ENCODE measurements around the gene CACNB3.

CACNB3 gene

DNA sequence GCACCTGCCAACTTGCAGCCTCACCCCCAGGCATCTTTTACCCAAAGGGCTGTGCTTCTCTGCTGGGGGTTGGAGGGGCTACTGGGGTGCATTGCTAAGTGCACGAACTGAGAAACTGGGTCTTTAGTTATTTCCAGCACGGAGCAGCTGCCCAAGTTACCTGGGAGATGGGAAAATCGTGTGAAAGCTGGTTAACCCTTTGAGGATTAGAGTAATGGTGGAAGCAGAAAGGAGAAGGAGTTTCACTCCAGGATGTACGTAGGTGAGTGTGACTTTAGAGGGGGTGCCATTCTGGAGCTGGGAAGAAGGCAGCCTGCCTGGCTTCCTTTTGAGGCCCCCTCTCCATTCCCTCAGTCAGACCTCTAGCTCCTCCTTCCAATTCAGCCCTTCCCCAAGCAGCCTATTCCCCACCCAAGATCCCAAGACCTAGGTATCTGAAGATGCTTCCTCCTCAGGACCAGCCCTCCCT, 28.4 kb upstream of the CACNB3 start:
- DNase-seq (ENCODE audit: low read depth): no peak
- H3K4me3 ChIP-seq (ENCODE audit: low read length): peak overlapping the region; percentile 78
- TF ChIP-seq, protein P1, sequence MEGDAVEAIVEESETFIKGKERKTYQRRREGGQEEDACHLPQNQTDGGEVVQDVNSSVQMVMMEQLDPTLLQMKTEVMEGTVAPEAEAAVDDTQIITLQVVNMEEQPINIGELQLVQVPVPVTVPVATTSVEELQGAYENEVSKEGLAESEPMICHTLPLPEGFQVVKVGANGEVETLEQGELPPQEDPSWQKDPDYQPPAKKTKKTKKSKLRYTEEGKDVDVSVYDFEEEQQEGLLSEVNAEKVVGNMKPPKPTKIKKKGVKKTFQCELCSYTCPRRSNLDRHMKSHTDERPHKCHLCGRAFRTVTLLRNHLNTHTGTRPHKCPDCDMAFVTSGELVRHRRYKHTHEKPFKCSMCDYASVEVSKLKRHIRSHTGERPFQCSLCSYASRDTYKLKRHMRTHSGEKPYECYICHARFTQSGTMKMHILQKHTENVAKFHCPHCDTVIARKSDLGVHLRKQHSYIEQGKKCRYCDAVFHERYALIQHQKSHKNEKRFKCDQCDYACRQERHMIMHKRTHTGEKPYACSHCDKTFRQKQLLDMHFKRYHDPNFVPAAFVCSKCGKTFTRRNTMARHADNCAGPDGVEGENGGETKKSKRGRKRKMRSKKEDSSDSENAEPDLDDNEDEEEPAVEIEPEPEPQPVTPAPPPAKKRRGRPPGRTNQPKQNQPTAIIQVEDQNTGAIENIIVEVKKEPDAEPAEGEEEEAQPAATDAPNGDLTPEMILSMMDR (conservative IDR thresholded peaks at IDR 0.05; ENCODE audit: low read length): no peak

DNA sequence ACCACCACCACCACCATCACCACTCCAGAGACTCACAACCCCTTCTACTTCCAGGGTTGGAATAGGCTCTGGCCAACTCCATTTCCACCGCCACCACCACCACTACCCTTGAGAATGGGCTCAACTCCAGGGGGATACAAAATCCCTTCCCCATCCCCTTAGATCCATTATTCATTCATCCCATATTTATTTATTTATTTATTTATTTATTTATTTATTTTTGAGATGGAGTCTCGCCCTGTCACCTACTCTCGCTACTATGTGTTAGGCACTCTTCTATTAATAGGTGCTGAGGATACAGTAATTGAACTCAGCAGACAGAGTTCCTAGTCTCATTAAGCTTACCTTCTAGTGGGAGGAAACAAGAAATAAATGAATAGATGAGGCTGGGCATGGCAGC, 24.6 kb upstream of the CACNB3 start:
- DNase-seq (ENCODE audit: low read depth): no peak
- TF ChIP-seq, protein P1 (conservative IDR thresholded peaks at IDR 0.05; ENCODE audit: low read length): no peak
- H3K4me3 ChIP-seq (ENCODE audit: low read length): no peak overlapping the region

DNA sequence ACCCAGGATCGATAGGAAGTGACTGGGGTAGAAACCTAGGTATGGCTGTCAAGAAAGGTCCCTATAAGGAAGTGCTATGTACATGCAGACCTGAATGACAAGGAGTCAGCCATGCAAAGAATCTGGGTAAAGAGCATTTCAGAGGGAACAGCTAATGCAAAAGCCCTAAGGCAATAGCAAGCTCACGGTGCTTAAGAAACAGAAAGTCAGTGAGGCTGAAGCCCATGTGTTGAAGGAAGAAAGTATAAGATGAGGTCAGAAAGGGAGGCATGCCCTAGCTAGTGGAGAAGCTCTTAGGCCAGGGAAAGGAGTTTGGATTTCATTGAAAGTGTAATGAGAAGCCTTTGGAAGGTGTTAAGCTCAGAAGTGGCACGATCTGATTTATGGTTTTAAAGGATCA, 23.4 kb upstream of the CACNB3 start:
- H3K4me3 ChIP-seq (ENCODE audit: low read length): no peak overlapping the region
- TF ChIP-seq, protein P1 (conservative IDR thresholded peaks at IDR 0.05; ENCODE audit: low read length): no peak
- no peak for DNase-seq (ENCODE audit: low read depth)

DNA sequence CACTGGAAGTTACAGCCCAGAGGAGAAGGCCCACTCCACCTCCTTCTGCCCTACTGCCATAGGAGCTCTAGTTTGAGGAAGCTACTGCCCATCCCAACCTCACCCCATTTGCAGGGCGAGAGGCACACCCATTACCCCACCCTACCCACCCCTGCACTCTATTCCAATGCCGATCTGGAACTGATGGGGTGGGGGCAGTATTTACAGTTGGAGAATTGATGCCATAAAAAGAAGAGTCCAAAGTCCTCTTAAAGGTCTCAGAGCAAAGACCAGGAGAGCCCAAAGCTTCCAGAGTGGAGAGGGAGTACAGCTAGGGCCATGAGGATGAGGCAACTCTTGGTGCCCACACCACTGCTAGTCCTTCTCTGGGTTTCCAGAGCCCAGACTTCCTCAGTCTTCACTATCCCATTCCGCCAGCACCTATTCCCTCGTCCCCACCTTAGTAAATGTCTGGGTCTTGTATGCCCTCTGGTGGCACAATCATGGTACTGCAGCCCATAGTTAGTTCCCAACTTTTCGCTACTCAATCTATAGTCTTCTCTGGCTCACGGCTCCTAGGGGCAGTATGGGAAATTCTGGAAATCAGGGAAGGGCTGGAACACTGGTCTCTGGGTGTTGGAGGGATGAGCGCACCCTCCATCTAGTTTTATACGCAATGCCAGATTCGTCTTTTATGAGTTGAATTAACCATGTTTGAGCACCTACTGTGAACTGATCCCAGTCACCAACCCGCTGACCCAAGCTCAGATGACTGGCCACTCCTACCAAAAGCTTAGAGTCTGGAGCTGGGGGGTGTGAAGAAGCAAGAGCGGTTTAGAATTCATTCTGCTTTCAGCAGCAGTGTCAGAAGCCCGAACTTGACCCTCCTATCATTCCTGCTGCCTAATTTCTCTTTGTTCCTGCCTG, 22.5 kb upstream of the CACNB3 start:
- no peak overlapping the region for H3K4me3 ChIP-seq (ENCODE audit: low read length)
- TF ChIP-seq, protein P1 (conservative IDR thresholded peaks at IDR 0.05; ENCODE audit: low read length): peak; percentile 97
- DNase-seq (ENCODE audit: low read depth): peak; percentile 72

DNA sequence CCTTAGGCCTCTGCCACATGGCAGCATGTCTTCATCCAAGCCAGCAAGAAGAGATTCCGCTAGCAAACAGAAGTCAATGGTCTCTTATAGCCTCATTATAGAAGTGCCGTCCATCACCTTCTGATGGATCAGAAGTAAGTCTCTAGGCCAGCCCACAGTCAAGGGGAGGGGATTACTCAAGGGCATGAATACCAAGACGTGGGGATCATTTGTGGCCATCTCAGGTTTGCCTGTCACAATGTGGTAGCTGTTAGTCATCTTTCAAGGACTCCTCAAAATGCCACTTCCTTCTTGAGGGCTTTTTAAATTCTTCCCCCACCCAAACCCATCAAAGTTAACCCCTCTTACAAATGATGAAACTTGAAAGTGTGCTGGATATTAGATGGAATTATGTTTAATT, 21.3 kb upstream of the CACNB3 start:
- TF ChIP-seq, protein P1 (conservative IDR thresholded peaks at IDR 0.05; ENCODE audit: low read length): no peak
- no peak overlapping the region for H3K4me3 ChIP-seq (ENCODE audit: low read length)
- DNase-seq (ENCODE audit: low read depth): peak; percentile 27

DNA sequence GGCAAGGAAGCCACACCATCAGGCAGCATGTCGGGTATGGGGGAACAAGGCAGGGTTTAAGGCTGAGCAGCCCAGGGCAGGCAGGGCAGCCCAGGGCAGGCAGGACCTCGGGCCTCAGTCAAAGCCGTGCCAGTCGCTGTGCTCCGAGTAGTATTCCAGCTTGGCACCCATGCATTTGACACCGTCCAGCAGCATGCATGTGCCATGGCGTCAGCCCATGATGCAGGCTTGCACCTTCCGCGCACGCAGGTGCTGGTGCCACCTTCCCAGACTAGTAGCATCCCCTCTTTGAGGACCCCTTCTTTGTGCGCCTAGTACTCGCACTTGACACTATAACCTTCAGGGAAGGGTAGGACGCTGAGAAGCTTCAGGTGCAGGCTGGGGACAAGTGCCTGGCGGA, 17.8 kb upstream of the CACNB3 start:
- TF ChIP-seq, protein P1 (conservative IDR thresholded peaks at IDR 0.05; ENCODE audit: low read length): no peak
- no peak for DNase-seq (ENCODE audit: low read depth)
- no peak overlapping the region for H3K4me3 ChIP-seq (ENCODE audit: low read length)

DNA sequence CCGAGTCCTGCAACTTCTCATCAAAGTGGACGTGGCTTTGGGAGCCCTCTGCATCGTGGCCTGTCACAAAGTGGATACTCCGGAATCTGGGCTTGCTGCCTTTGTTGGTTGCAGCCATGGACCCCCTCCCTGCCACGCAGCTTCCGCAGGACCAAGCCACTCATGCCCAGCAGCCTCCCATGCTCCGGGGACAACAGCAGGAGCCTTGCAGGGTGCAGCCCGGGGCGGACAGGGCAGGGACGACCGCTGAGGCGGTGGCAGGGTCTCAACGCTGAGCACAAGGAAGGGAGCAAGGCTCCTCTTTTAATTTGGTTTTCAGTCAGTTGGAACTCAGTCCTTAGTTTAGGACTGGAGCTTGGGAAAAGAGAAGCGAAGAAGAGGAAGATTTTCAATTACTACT, 17.3 kb upstream of the CACNB3 start:
- no peak for DNase-seq (ENCODE audit: low read depth)
- no peak overlapping the region for H3K4me3 ChIP-seq (ENCODE audit: low read length)
- TF ChIP-seq, protein P1 (conservative IDR thresholded peaks at IDR 0.05; ENCODE audit: low read length): no peak
